ENCODE measurements around the gene PHF2.

The PHF2 gene

DNA sequence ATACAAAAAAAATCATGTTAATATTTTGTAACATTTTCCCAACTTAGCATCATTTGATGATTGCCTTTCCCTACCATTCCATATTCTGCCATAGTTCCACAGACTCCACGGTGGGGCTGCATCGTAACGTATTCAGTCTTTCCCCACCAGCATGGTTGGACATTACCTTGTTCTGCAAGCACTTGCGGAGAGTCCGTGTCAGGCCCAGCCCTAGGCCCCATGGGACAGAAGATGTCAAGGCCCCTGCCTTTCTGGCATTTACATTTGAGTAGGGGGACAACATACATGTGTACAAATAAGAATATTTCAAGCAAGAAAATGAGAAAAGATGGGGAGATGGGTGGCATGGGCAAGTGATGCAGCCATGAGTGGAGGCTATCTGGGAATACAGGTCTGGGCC lies 8.2 kb upstream of the PHF2 start:
- no peak for DNase-seq (ENCODE audit: low spot score)

DNA sequence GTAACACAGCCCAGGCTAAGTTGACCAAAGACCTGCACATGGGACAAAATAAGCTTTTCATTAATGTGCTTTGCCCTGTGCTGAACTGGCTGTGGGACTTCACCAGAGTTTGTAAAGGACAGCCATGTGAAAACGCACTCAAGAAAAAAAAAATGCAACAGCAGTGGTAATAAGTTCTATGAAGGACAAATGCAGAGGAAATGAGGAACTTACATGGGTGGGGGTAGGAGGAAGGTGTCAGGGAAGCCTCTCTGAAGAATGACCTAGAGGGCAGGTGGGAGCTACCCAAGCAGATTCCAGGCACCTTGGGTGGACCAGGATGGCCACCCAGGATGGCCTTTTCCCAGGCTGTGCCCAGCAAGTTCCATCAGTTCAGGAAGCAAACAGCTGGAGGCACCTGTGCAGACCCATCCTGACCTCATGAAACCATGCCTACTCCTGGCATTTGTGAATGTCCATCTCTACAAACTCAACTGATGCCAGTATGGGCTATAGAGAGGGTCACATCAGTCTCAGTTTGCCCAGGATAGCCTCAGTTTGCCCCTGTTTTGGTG lies 6.7 kb upstream of the PHF2 start:
- DNase-seq (ENCODE audit: low spot score) = no peak

DNA sequence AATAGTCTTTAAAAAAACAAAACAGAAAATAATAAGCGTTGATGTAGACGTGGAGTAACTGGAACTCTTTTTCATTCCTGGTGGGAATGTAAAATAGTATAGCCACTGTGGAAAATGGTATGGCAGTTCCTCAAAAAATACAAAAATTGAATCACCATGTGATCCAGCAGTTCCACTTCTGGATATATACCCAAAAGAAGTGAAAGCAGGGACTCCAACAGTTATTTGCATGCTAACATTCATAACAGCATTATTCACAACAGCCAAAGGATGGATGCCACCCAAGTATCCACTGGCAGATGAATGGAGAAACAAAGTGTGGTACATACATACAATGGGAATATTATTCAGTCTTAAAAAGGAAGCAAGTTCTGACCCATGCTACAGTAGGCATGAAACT lies 4.2 kb upstream of the PHF2 start:
- DNase-seq (ENCODE audit: low spot score) = no peak

DNA sequence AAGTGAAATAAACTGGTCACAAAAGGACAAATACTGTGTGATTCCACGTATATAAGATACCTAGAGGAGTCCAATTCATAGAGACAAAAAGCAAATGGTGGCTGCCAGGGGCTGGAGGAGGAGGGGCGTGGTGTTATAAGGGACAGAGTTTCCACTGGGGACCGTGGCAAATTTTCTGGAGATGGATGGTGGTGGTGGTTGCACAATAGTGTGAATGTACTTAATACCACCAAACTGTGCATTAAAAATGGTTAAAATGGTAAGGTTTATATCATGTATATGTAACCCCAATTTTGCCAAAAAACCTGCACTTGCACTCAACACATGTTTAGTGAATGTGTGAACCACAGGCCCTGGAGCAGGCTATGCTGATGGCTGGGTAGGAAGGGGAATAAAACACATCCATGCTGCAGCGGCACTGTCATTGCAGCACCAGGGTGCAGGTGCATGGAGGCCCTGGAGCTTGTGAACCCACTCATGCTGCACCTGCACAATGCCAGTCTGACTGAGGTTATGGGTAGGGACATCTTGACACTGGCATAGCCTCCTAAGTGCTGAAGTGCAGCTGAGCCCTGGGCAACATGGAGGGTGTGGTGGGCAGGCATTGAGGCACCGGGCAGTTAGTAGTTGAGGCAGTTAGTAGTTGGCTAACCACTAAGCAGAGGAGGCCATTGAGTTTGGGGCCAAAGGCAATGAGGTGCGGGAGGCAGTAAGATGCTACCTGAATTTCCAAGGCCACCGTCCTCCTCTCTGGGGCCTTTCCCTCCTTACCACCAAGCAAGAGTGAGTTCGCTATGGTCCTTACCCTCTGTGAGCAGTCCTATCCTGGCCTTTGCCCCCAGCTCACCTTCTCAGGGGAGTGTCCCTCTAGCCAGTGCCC lies 3.5 kb upstream of the PHF2 start:
- no peak for DNase-seq (ENCODE audit: low spot score)

DNA sequence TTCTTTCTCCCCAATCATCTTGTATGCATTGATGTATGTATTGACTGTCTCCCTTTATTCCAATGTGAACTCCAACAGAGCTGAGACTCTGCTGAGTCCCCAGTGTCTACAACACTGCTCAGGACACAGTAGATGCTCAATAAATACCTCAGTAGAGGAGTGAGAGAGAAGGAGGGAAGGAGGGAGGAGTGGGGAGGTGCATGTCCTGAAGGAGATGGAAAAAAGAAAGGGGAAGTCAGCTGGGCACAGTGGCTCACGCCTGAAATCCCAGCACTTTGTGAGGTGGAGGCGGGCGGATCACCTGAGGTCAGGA lies 2.9 kb upstream of the PHF2 start:
- no peak for DNase-seq (ENCODE audit: low spot score)

DNA sequence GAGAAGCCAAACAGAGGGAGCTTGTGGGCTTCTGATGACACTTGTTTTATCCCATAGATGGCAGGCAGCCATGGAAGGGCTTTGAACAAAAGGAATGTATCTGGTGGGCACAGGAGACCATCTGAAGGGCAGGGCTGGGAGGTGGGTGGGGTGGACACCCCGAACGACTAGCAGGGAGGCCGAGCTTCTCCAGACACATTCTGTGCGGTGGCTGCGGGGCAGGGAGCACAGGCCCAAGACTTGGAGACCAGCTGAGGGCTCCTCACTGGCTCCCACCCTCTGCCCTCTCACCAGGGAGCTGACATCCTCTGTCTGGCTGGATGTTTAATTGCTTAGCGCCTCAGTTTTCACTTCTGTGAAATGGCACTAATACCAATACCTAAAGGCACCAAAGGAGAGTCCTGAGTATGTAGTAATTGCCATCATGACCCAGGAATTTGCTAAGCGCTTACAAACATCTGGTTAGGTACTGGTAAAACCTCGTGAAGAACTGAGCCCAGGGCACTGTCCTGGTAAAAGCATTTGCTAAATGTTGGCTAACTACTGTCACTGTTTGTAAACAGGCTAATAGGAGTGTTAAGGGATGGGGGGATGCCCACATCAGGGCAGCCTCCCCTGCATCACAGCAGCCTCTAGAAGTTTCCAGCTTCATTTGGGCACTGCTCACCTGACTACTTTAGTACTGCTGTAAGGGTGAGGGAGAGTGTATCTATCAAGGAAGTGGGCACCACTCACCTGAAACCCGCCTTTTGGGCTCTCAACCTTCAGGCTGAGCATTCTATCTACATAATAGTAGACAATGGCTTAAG lies 2.1 kb upstream of the PHF2 start:
- no peak for DNase-seq (ENCODE audit: low spot score)

DNA sequence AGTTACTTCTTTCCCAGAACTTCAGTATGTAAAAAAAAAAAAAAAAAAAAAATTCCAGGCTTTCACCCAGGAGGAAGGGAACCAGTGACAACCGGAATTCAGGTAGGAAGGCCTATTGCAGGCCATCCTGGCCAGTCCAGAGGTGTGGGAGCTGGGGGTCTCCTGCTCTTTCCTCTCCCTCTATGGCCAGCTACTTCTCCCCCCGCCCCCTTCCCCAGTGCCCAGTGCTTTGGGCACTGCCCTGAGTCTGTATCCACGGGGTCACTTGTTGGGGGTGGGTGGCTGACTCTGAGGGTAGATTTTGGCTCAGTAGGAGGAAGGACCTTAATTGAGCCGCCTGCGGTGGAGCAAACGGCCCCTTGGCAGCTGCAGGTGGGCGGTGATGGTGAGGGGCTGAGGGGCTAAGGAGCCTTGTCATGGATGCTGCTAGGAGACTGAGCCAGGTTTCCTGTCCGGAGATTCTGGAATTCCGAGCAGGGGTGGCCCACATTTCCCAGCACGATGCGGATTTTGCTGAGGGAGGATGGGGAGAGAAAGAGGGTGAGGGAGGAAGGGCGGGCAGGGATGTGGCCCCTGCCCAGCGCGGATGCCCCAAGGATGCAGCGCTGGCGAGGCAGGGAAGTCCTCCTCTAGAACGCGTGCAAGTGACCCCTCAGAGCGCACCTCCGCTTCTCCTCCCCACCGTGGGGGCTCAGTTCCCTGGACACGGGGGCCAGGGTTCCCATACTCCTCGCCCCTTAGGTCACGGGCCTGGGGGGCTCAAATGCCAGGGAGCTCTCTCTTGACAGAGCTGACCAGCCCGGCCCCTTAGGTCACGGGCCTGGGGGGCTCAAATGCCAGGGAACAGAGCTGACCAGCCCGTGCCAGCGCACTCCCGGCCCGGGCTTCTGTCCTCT lies 1.2 kb upstream of the PHF2 start:
- peak; percentile 28 for DNase-seq (ENCODE audit: low spot score)

DNA sequence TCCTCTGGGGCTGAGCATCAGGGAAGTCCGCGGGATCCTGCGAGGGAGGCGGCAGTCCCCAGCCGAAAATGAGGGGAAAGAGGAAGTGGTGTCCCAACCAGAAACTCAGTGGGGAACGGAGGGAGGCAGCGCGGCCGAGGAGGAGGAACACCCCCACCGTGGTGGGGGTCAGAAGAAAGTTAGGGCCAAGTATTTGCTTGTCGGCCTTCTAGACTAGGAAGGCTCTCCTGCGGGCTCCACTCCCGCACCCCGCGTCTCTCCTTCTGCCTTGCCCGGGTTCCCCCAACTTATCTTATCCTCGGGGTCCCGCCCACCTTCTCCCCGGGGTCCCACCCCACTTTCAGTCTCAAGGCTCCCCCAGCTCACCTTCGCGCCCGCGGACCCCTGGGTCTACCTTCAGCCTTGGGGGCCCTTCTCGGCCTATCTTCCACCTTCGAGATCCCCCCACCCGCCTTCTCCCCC lies 557 bp upstream of the PHF2 start:
- peak; percentile 70 for DNase-seq (ENCODE audit: low spot score)

DNA sequence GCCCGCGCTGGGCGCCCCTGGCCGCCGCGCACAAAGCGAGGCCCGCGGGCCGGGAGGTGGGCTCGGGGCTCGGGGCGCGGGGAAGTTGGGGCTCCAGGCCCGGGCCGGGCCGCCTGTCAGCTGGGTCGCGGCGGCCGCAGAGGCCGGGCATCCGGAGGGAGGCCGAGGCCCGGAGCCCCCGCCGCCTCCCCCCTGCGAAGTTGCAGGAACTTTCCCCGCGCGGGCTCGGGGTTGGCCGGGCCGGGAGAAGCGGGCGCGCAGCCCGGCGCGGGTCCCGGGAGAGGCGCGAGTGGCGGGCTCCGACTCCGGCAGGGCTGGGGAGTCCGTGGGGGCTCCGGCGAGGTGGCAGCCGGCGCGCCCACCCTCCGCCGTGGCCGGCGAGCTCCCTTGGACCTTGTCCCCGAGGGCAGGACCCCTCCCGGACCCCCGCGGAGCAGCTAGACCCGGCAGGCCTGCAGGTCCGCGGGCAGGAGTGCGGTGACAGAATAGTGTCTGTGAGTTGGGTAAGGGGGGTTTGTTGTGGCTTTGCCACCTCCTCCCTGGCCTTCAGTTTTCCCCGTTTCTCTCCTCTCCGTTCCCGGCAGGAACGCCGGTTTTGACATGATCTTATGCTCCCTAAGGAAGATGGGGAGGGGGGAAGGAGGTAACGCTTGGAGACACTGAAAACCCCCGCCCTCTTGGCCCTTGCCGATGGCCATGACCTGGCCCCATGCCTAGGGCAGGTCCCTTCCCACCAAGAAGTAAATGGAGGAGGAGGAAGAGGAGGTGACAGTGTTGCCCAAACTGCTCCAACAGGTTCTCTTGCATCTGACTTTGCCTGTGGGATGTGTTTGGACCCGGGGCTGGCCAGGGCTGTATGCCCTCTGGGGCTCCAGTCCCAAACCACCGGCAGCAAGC lies 942 bp downstream of the PHF2 start:
- peak; percentile 49 for DNase-seq (ENCODE audit: low spot score)

DNA sequence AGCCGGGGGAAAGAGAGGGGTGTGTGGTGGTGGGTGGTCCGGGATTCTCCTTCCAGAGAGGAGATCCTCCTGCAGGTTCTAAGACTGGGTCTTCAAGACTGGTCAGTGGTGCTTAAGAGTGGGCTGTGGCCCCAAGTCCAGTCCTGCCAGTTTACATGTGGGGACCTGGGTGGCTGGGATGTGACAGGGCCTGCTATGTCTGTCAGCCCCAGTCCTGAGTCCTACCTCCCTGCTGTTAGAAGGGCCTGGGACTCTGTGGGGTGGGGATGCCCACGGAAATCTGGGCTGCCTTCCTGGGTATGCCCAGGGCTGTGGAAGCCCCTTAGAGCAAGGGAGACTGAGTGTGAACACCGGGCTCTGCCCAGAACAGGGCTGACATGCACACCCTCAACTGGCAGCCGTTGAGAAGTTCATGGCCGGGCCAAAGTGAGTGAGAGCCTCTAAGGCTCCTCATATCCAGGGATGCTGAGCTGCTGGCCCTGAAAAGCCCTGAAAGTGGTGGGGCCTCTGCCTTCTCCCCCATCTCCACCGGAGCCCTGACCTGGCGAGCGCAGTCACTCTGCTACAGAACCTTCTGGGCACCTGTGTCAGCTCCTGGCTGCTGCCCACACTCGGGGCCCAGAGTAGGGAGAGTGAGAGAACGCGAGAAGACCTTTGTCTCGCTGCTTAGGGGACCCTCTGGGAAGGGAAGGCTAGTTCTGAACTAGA lies 1.7 kb downstream of the PHF2 start:
- DNase-seq (ENCODE audit: low spot score) = peak; percentile 49

DNA sequence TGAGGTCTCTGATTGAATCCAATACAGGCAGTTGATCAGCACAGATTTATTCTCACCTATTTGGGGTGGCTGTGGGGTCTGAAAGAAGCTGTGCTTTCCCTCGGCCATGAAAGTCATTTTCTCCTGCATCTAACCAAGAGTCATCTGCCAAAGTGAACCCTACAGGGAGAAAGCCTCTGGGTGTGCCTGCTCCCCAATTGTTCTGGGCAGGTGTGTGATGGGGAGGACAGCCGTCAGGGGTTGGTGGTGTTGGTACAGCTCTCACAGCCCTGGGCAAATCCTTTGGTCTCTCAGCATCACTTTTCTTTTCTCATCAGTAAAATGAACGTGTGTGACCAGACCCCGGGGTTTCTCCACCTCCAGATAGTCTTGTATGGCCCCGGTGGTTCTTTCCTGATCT lies 2.5 kb downstream of the PHF2 start:
- DNase-seq (ENCODE audit: low spot score) = no peak

DNA sequence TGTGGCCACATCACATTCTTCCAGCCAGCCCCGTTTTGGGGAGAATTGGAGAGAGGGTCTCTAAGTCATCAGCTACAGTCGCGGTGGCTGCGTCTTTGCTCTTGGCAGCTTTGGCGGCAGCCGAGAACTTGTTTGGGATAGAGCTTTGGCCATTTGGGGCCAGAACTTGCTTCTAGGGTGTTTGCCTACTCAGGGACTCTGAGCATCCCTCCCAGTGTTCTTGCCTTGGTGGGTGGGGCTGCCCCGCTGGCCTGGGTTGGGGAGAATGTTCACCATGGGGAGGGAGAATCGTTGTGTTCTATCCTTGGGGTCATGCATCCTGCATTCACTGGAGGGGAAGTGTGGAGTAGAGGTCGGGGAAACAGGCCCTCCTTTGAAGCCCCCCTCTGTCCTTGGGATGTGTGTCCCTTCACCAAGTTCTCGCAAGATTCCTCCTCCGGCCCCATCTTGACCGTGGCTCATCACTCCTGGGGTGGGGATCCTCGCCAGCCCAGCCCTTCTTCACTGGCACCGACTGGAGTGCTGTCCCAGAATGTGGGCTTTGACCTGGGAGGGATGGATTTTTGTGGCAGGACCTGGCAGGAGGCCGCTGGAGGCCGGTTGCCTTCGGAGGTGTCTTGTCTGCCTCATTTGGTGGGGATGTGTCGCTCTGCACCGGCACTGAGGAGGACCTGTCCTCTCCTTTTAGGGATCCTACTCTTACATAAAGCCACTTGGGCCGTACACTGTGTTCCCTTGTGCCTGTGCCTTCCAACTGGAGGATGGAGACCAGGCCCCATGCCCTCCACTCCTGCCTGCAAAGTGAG lies 3.5 kb downstream of the PHF2 start:
- no peak for DNase-seq (ENCODE audit: low spot score)

DNA sequence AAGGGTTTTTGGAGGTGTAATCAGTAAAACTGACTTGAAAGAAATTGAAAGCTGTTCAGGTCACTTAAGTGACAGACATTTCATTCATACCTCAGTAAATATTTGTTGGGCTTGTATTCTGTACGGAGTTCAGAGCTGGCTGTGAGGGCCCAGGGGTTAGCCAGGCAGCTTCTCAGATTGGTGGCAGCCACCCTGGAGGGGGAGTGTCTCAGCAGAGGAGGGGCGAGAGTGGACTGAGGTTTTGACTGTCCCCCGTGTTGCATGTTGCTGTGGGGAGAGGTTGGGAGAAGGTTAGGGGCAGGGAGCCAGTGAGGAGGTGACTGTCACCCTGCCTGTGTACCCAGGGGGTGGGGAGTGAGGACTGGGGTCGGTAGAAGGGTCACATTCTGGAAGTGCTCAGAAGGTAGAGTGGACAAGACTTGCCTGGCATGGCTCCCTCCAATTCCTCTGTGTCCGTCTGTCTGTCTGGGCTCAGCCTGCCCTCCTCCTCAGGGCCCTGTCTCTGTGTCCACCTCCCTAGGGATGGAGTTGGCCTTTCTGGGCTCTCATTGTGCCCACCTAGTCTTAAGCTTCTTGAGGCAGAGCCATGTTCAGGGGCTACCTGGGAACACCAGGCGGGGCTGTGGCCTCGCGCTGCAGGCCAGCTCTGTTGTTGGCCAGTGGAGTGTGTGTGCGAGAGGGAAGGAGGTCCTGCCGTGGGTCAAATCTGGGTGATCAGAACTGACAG lies 4.4 kb downstream of the PHF2 start:
- no peak for DNase-seq (ENCODE audit: low spot score)

DNA sequence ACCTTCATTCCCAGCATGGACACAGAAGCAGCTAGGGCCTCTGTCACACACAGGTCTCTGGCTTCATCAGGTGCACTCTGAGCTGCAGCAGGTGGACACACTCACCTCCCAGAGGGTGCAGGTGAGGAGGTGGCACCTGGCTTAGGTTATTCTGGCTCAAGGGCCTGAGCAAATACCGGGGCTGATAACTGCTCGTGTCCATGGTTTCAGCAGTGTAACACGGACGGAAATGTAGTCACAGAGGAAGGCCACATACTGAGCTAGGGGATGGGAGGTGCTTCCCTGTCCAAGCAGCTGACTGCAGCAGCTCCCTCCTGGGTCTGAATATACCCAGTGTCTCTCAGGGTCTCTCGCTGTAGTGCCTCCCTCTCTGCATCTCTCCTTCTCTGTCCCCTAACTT lies 5.7 kb downstream of the PHF2 start:
- DNase-seq (ENCODE audit: low spot score) = no peak

DNA sequence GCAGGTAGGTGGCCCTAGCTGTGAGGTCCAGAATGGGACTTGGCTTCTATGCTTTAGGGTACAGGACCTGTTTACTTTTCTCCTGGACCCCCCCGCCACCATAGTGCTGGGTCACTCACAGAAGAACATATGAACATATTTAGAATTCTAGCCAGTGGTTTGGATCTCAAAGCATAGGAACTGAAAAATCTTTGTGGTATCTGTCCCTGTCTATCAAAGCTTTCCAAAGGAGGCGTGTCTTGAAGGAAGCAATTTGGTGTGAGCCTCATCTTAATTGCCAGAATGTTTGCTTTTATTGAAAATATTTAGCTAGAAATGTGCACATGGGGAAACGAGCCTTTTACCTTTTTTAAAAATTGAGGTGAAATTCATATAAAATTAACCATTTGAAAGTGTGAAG lies 6.2 kb downstream of the PHF2 start:
- DNase-seq (ENCODE audit: low spot score) = no peak

DNA sequence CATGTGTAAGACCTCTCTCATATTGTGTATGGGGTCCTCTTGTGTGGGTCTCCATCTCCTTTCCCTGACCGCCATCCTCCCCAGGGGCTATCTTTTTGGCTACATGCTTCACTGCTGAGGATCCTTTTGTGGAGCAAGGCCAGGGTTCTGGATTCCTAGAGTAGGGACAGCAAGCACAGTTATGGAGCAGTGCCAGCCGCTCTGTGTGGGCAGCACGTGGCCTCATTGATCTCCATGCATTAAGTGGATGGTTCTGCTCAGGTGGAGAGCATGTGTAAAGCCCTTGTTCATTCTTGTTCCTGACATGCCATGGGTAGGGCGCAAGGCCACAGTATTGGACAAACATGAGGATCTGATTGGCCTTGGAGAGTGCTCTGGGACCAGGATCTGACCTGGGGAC lies 8.9 kb downstream of the PHF2 start:
- DNase-seq (ENCODE audit: low spot score) = no peak

DNA sequence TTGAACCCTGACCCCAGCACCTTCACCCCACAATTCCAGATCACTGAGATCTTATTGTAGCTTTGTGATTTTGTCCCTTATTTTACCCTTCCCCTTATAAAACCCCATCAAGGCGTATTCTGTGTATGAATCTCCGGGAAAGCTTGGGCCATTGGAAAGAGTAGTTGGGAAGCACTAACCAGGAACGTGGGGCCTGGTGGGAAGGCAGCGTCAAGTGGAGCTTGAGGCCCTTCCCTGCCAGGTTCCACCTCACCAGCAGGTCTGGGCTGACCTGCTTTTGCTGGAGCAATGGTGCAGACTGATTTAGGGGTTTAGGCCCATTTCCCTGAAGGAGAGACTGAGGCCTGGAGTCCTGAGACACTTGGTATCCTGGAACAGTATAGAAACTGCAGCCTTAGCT lies 9.3 kb downstream of the PHF2 start:
- DNase-seq (ENCODE audit: low spot score) = no peak

DNA sequence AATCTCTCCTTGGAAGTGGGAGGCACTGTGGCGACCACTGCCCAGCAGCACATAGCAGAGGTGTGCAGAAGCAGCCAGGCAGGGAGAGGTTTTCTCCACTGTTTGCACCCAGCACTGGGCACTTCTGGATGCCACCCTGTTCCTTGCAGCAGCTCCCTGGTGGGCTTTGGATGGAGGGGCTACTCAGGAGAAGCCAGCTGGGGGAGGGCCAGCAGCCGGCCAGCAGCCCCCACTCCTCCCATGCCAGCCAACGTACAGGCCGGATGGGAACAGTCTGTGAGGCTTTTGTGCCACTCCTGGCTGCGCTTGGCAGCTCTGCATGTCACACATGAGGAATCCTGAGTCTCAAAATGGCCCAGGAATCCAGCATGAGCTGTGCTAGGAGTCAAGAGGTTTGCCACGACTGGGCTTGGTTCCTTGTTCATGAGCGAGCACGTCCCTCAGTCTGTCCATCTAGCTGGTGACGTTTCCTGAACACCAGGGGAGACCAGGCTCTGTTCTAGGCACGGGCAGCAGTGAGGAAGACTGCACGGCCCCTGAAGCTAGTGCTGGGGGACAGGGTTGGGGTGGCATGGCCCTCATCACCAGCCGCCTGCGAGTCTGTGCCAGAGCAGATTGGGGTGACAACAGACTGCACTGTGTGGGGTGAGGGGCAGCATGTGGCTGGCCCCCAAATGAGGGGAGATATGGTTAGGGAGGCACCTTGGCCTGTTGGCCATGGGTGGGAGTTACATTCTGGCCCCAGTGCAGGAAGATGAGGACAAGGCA lies 10.1 kb downstream of the PHF2 start:
- DNase-seq (ENCODE audit: low spot score) = no peak
